Sigmoid colon (tissue), 7 donors: Measurements from ENCODE around the gene CMTM7. TPM values are rescaled to one million over a fixed set of nuclear protein-coding genes. Genes with fewer than 3 reads are reported as not detected.
A peak's percentile ranks its signal among the peaks of the same experiment; 100 is the strongest.

Source experiments
- DNase-seq: peaks from one replicate; pipeline ENCODE4 v3.0.0-alpha.2; 2019
- H3K27ac ChIP-seq, 4 donors: fragments of 200-600 bp; sonication (generic); one replicate each; pipeline ENCODE4 v1.5.1; 2016 to 2019; ENCODE audit warnings: mild to moderate bottlenecking in 1 of 4
- H3K27me3 ChIP-seq, 3 donors: fragments of 200-600 bp; sonication (generic); one replicate each; pipeline ENCODE4 v1.5.1; 2019; ENCODE audit warnings: mild to moderate bottlenecking in 1 of 3
- H3K36me3 ChIP-seq, 4 donors: fragments of 200-600 bp; sonication (generic); one replicate each; pipeline ENCODE4 v1.5.1; 2016 to 2019
- H3K4me1 ChIP-seq, 4 donors: fragments of 200-600 bp; sonication (generic); one replicate each; pipeline ENCODE4 v1.5.1; 2017 to 2019
- H3K4me3 ChIP-seq, 4 donors: fragments of 200-600 bp; sonication (generic); one replicate each; pipeline ENCODE4 v1.5.1; 2017 to 2019; ENCODE audit warnings: mild to moderate bottlenecking in 2 of 4, moderate library complexity in 1 of 4
- H3K9me3 ChIP-seq, 4 donors: fragments of 200-600 bp in 3 of 4; sonication (generic) in 3 of 4; one replicate each; pipeline versions ENCODE4 v1.5.1 to v1.6.1; 2013 to 2019
- CTCF ChIP-seq, 4 experiments: fragments of 450-650 bp in 3 of 4; fragments of 200-600 bp in 1 of 4; IDR thresholded peaks; one replicate each; pipeline ENCODE4 v1.5.1; 2016 to 2019; ENCODE audit warnings: antibody characterized with exemption in 4 of 4, mild to moderate bottlenecking in 3 of 4, moderate library complexity in 2 of 4
- EP300 ChIP-seq, 4 donors: sonication (generic); formaldehyde crosslinking; IDR thresholded peaks; one replicate each; pipeline ENCODE4 v1.6.1; 2017; ENCODE audit warnings: antibody characterized with exemption in 4 of 4
- POLR2A ChIP-seq, 2 donors: fragments of 450-650 bp; IDR thresholded peaks; one replicate each; pipeline ENCODE4 v1.6.1; 2016; ENCODE audit warnings: antibody characterized with exemption in 2 of 2, mild to moderate bottlenecking in 2 of 2, moderate library complexity in 2 of 2
- POLR2AphosphoS5 ChIP-seq, 4 donors: sonication (generic); formaldehyde crosslinking; IDR thresholded peaks; one replicate each; pipeline ENCODE4 v1.6.1; 2017; ENCODE audit warnings: antibody characterized with exemption in 4 of 4
- WGBS, 2 donors: extraction: QIAGEN DNeasy Blood & Tissue Kit; methylation state at CpG; one replicate each; pipeline ENCODE4 v1.1.7; 2013; 5-methylcytosine and 5-hydroxymethylcytosine counted together
- intact Hi-C: fragments of 100-400 bp; cut with DNase I; formaldehyde crosslinking; loops from one replicate; pipeline ENCODE4 v1.15.1; 2023
- polyA plus RNA-seq, 3 donors: library from polyadenylated mRNA; stranded (reverse); fragments of 200-250 nt; gene quantifications; one replicate each; pipeline ENCODE4 v1.2.3, GENCODE V29; 2013
- total RNA-seq, 4 donors: library from RNA; depleted of rRNA; stranded (reverse); fragments of >200 nt; gene quantifications; one replicate each; pipeline ENCODE4 v1.1.0, GENCODE V29; 2016
- donor health status: healthy with polysubstance abuse.
- donor health status: Bipolar disorder and iron deficiency.
- donor health status: healthy.

The CMTM7 gene
- total and polyA plus RNA-seq, 7 donors, result 3.6 to 13.3 (median 7.2) TPM

GRCh38 chr3:32376115-32376514, 15.5 kb upstream of the CMTM7 start:
- H3K9me3 ChIP-seq, result no peaks in the 10 kb centered on the region
- TF ChIP-seq POLR2A (IDR thresholded peaks at IDR 0.05) (no peak), POLR2AphosphoS5 (IDR thresholded peaks at IDR 0.05) (peak in 1 of 4 donors; percentile 8)
- intact Hi-C loops, result loop anchor here (10.0 kb wide), 1 partner anchor 49 kb away; no protein-coding TSS in a partner anchor
- H3K4me3 ChIP-seq, result no peak overlapping the region
- no peaks in the 10 kb centered on the region for H3K36me3 ChIP-seq
- no peaks in the 10 kb centered on the region for H3K4me1 ChIP-seq
- H3K27ac ChIP-seq, result no peak overlapping the region
- no peak for DNase-seq
- WGBS, 2 donors, result 20 to 35% methylated on average over 2 of the region's 2 CpGs
- H3K27me3 ChIP-seq, result no peaks in the 10 kb centered on the region

- no peaks in the 10 kb centered on the region for H3K4me1 ChIP-seq
- no peak for DNase-seq
Observed at GRCh38 chr3:32379831-32380500, 11.7 kb upstream of the CMTM7 start.

GRCh38 chr3:32381922-32382321, 9.7 kb upstream of the CMTM7 start:
- no peak overlapping the region for H3K4me3 ChIP-seq
- no peaks in the 10 kb centered on the region for H3K36me3 ChIP-seq
- 91 to 92% methylated on average over 7 of the region's 7 CpGs for WGBS, 2 donors
- no peaks in the 10 kb centered on the region for H3K27me3 ChIP-seq
- H3K27ac ChIP-seq, result no peak overlapping the region
- no peaks in the 10 kb centered on the region for H3K9me3 ChIP-seq
- no peaks in the 10 kb centered on the region for H3K4me1 ChIP-seq
- DNase-seq, result no peak
- intact Hi-C loops, result no loop called here
- TF ChIP-seq EP300 (IDR thresholded peaks at IDR 0.05), result no peak
- no peak for TF ChIP-seq POLR2AphosphoS5 (IDR thresholded peaks at IDR 0.05)
- TF ChIP-seq POLR2A (IDR thresholded peaks at IDR 0.05), result no peak
- TF ChIP-seq CTCF (IDR thresholded peaks at IDR 0.05), result no peak

More at GRCh38 chr3:32379831-32380500, 11.7 kb upstream of the CMTM7 start:
- WGBS, 2 donors, result 82 to 93% methylated on average over 10 of the region's 10 CpGs
- Histone ChIP-seq H3K27me3 (no peaks in the 10 kb centered on the region), H3K36me3 (no peaks in the 10 kb centered on the region), H3K4me3 (no peak overlapping the region), H3K9me3 (no peaks in the 10 kb centered on the region), H3K27ac (no peak overlapping the region)
- TF ChIP-seq EP300 (IDR thresholded peaks at IDR 0.05), result no peak
- intact Hi-C loops, result loop anchor here (10.0 kb wide), 1 partner anchor 45 kb away; no protein-coding TSS in a partner anchor

GRCh38 chr3:32383136-32383711, 8.4 kb upstream of the CMTM7 start:
- Histone ChIP-seq H3K36me3 (no peaks in the 10 kb centered on the region), H3K27me3 (no peaks in the 10 kb centered on the region), H3K27ac (no peak overlapping the region), H3K9me3 (no peaks in the 10 kb centered on the region), H3K4me1 (no peaks in the 10 kb centered on the region), H3K4me3 (no peak overlapping the region)
- intact Hi-C loops, result no loop called here
- no peak for DNase-seq
- WGBS, 2 donors, result 86% methylated on average over 2 of the region's 2 CpGs
- TF ChIP-seq POLR2AphosphoS5 (IDR thresholded peaks at IDR 0.05), result no peak
- TF ChIP-seq CTCF (IDR thresholded peaks at IDR 0.05), result no peak
- TF ChIP-seq EP300 (IDR thresholded peaks at IDR 0.05), result no peak

DNA sequence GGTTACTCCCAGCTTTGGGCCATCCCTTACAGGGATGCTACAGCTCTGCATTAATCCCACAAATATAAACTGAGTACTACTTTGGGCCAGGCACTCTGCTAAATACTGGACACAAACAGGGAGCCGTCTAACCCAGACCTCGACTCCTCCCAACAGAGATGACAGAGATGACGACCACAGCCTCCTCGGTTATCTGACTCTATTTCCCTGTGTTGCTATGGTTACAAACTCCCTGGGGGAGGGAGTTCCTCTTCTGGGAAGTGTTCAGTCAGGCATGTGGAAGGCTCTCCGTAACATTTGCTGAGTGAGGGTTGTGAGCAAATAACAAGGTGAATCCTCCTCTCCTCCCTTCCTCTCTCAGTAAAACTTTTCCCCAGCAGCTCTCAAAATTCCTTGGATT, 6.7 kb upstream of the CMTM7 start:
- DNase-seq, result no peak
- intact Hi-C loops, result no loop called here
- H3K27ac ChIP-seq, result no peak overlapping the region
- no peaks in the 10 kb centered on the region for H3K4me1 ChIP-seq
- H3K9me3 ChIP-seq, result no peaks in the 10 kb centered on the region
- no peaks in the 10 kb centered on the region for H3K27me3 ChIP-seq
- H3K36me3 ChIP-seq, result no peaks in the 10 kb centered on the region
- 37 to 54% methylated on average over 5 of the region's 5 CpGs for WGBS, 2 donors
- TF ChIP-seq CTCF (IDR thresholded peaks at IDR 0.05) (no peak), POLR2AphosphoS5 (IDR thresholded peaks at IDR 0.05) (no peak), POLR2A (IDR thresholded peaks at IDR 0.05) (no peak), EP300 (IDR thresholded peaks at IDR 0.05) (no peak)
- no peak overlapping the region for H3K4me3 ChIP-seq
